CD4-positive, alpha-beta T cell (primary cell): ENCODE results near the gene ANKS1B. TPM values are rescaled to one million over a fixed set of nuclear protein-coding genes. Genes with fewer than 3 reads are reported as not detected.

Experiments
- ATAC-seq: fragments of 200-7000 bp; cut with Tn5 transposase; one replicate; pipeline ENCODE4 v1.10.0; 2022; ENCODE audit warnings: mild to moderate bottlenecking; ENCODE audit not compliant: poor library complexity
- CTCF ChIA-PET: fragments of 350-600 bp; sonication (Branson Sonifier 250); formaldehyde crosslinking; loops from one replicate; lab custom pipeline; 2021; ENCODE audit warnings: antibody characterized with exemption, inconsistent platforms; lab: Charles Lee
- POLR2A ChIA-PET: fragments of 350-600 bp; sonication (Branson Sonifier 250); formaldehyde crosslinking; loops from one replicate; lab custom pipeline; 2021; ENCODE audit warnings: antibody characterized with exemption, inconsistent platforms; lab: Charles Lee
- DNase-seq, 14 experiments: peaks; one replicate each; pipeline ENCODE4 v3.0.0-alpha.2; 2013 to 2020; ENCODE audit warnings: mixed read lengths in 2 of 14
- H3K27ac ChIP-seq, 2 donors: one replicate each; pipeline versions ENCODE4 v1.5.1 to v1.7.0; 2013; ENCODE audit warnings: low read length in 2 of 2, low read depth in 1 of 2, mild to moderate bottlenecking in 1 of 2
- H3K27me3 ChIP-seq, 2 experiments: 1 replicate in 1 of 2; 2 replicates in 1 of 2; pipeline versions ENCODE4 v1.6.1 to v1.7.0; 2013; ENCODE audit warnings: low read length in 2 of 2, control low read depth in 1 of 2, mild to moderate bottlenecking in 1 of 2, moderate library complexity in 1 of 2; ENCODE audit not compliant: insufficient read depth in 2 of 2, control insufficient read depth in 1 of 2
- H3K36me3 ChIP-seq: one replicate; pipeline ENCODE4 v1.6.1; 2013; ENCODE audit warnings: low read length, control low read depth; ENCODE audit not compliant: insufficient read depth
- H3K4me1 ChIP-seq: one replicate; pipeline ENCODE4 v1.6.1; 2013; ENCODE audit warnings: low read length, control low read depth; ENCODE audit not compliant: insufficient read depth
- H3K4me3 ChIP-seq: one replicate; pipeline ENCODE4 v1.5.1; 2013; ENCODE audit warnings: mild to moderate bottlenecking, low read length, moderate library complexity
- H3K9me3 ChIP-seq, 2 experiments: 1 replicate in 1 of 2; 2 replicates in 1 of 2; pipeline versions ENCODE4 v1.6.1 to v1.7.0; 2013; ENCODE audit warnings: low read length in 2 of 2, mild to moderate bottlenecking in 2 of 2, control low read depth in 1 of 2, moderate library complexity in 1 of 2; ENCODE audit not compliant: control insufficient read depth in 1 of 2, insufficient read depth in 1 of 2
- H3K27ac Mint-ChIP-seq: one replicate; pipeline ENCODE4 v1.8.0; 2020; ENCODE audit warnings: mixed read lengths
- H3K27me3 Mint-ChIP-seq: one replicate; pipeline ENCODE4 v1.8.0; 2021; ENCODE audit warnings: mixed read lengths
- H3K36me3 Mint-ChIP-seq: one replicate; pipeline ENCODE4 v1.8.0; 2021; ENCODE audit warnings: low read depth, mixed read lengths
- H3K4me1 Mint-ChIP-seq: one replicate; pipeline ENCODE4 v1.8.0; 2021; ENCODE audit warnings: low read depth, mixed read lengths
- H3K4me3 Mint-ChIP-seq: one replicate; pipeline ENCODE4 v1.8.0; 2020; ENCODE audit warnings: mild to moderate bottlenecking, mixed read lengths
- H3K9me3 Mint-ChIP-seq: one replicate; pipeline ENCODE4 v1.8.0; 2020; ENCODE audit warnings: mixed read lengths
- intact Hi-C, 2 experiments: fragments of 100-400 bp; cut with DNase I in 1 of 2; cut with micrococcal nuclease in 1 of 2; formaldehyde crosslinking; loops; one replicate each; pipeline versions ENCODE4 v1.15.1 to v1.9.0; 2023 to 2025; cut with DNase I, micrococcal nuclease
- total RNA-seq, 174 experiments: library from RNA in 2 of 174; stranded (reverse) in 2 of 174; gene quantifications; one replicate each; pipeline ENCODE4 v1.2.3 and lab custom pipeline; 2021 to 2026
- TF ChIP-seq, protein P1 (sequence below): fragments of 200-600 bp; IDR thresholded peaks from one replicate; pipeline ENCODE4 v1.8.0; 2022; ENCODE audit warnings: antibody characterized with exemption, mild to moderate bottlenecking

The ANKS1B gene
- total RNA-seq, 2 experiments from 2014 or later = 0.16 to 1.1 TPM

DNA sequence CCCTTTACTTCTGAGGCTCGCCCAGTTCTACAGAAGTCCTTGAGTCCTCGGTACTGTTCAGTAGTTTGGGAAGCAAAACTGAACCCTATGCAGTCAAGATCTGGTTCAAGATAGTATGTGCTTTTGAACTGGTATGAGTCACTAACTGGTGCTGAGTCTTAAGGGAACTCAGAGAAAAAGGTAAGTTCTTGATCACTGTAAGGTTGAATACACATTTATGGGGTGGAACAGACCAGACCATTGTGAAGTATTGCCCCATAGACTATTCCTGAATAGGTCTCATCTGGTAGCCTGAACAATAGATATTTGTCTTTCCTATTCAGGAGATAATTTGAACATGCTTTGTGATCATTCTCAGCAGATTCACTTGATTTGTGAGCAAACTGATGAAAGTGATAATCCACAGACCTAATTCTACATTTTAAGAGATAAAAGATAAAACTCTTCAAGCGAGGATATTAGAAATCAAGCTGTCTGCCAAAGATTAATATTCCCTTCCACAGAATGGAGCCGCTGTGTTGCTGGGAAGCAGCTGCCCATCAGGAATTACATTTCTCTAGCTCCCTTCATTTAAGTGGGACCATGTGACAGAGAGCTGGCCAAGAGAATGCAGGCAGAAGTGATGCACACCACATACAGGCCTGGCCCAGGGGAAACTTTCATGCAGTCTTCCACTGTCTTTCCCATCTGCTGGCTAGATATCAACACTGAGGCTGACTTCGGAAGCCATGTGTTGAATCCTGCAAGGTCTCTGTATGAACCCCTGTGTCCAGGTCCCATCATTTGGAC lies 707.0 kb downstream of the ANKS1B start:
- Mint-ChIP-seq H3K4me1 (no peaks in the 10 kb centered on the region), H3K9me3 (peaks cover 9% of the 10 kb centered on the region), H3K4me3 (no peak overlapping the region), H3K36me3 (no peaks in the 10 kb centered on the region), H3K27me3 (no peaks in the 10 kb centered on the region), H3K27ac (no peak overlapping the region)
- no peaks in the 10 kb centered on the region for H3K27me3 ChIP-seq
- no peaks in the 10 kb centered on the region for H3K4me1 ChIP-seq
- DNase-seq (no peak), ATAC-seq (no peak)
- POLR2A ChIA-PET = no interaction called here
- H3K27ac ChIP-seq = no peak overlapping the region
- intact Hi-C loops = no loop called here
- H3K9me3 ChIP-seq = peaks cover 0 to 4% of the 10 kb centered on the region in 2 experiments
- TF ChIP-seq, protein P1, sequence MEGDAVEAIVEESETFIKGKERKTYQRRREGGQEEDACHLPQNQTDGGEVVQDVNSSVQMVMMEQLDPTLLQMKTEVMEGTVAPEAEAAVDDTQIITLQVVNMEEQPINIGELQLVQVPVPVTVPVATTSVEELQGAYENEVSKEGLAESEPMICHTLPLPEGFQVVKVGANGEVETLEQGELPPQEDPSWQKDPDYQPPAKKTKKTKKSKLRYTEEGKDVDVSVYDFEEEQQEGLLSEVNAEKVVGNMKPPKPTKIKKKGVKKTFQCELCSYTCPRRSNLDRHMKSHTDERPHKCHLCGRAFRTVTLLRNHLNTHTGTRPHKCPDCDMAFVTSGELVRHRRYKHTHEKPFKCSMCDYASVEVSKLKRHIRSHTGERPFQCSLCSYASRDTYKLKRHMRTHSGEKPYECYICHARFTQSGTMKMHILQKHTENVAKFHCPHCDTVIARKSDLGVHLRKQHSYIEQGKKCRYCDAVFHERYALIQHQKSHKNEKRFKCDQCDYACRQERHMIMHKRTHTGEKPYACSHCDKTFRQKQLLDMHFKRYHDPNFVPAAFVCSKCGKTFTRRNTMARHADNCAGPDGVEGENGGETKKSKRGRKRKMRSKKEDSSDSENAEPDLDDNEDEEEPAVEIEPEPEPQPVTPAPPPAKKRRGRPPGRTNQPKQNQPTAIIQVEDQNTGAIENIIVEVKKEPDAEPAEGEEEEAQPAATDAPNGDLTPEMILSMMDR = no peak
- no peaks in the 10 kb centered on the region for H3K36me3 ChIP-seq
- H3K4me3 ChIP-seq = no peak overlapping the region
- CTCF ChIA-PET = no interaction called here

DNA sequence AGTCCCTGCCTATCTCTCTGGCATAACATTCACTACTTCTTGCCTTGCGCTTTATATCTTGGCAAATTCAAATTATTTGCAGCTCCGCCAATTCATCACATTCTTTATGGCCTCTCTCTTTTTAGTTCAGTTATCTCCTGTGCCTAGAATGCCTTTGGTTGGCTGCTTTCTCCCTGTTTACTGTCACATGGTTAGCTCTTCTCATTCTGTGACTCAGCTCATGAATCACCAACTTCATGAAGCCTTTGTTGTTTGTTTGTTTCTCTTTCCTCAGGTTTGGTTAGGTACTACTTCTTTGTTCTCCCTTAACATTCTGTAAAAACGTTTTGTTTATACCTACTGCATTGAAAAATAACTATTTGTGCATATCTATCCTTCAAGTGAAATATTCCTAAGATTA lies 713.7 kb downstream of the ANKS1B start:
- DNase-seq = no peak
- no peak overlapping the region for H3K4me3 ChIP-seq
- intact Hi-C loops = loop anchor here in 1 of 2 experiments (2.0 kb wide), 1 partner anchor 32 kb away; no protein-coding TSS in a partner anchor
- no peak overlapping the region for H3K27ac ChIP-seq
- Mint-ChIP-seq H3K36me3 (no peaks in the 10 kb centered on the region), H3K4me1 (no peaks in the 10 kb centered on the region), H3K9me3 (peaks cover 14% of the 10 kb centered on the region), H3K4me3 (no peak overlapping the region), H3K27me3 (no peaks in the 10 kb centered on the region), H3K27ac (no peak overlapping the region)
- no peaks in the 10 kb centered on the region for H3K27me3 ChIP-seq
- ChIA-PET CTCF (no interaction called here), POLR2A (no interaction called here)
- peaks cover 0 to 8% of the 10 kb centered on the region in 2 experiments for H3K9me3 ChIP-seq
- no peaks in the 10 kb centered on the region for H3K4me1 ChIP-seq
- H3K36me3 ChIP-seq = no peaks in the 10 kb centered on the region
- TF ChIP-seq, protein P1 = no peak
- no peak for ATAC-seq

DNA sequence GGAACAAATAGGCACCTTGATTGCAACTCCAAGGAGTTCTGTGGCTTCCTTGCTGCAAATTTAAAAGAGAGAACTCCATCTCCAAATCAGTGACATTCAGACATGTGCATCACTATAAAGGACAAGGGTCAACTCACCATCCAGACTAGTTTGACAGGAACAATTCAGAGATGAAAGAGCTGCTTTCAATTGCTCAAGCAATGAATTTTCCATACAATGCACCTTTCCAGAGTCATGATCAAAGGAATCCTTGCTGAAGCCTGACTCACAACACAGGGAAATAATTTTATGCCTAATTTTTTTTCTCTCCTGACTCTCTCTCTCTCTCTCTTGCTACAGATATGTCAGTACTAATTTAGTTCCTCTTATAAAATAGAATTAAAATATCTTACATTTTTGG lies 717.7 kb downstream of the ANKS1B start:
- DNase-seq (no peak), ATAC-seq (no peak)
- ChIA-PET POLR2A (no interaction called here), CTCF (no interaction called here)
- peaks cover 0 to 4% of the 10 kb centered on the region in 2 experiments for H3K9me3 ChIP-seq
- Mint-ChIP-seq H3K27ac (no peak overlapping the region), H3K36me3 (no peaks in the 10 kb centered on the region), H3K4me3 (no peak overlapping the region), H3K27me3 (no peaks in the 10 kb centered on the region), H3K9me3 (peaks cover 7% of the 10 kb centered on the region), H3K4me1 (no peaks in the 10 kb centered on the region)
- no peak overlapping the region for H3K4me3 ChIP-seq
- H3K27ac ChIP-seq = no peak overlapping the region
- no peaks in the 10 kb centered on the region for H3K36me3 ChIP-seq
- TF ChIP-seq, protein P1 = no peak
- intact Hi-C loops = no loop called here
- no peaks in the 10 kb centered on the region for H3K27me3 ChIP-seq
- H3K4me1 ChIP-seq = no peaks in the 10 kb centered on the region
